Cardiac fibroblast (primary cell): Measurements from ENCODE around the gene ACBD4.

Experiments used
- DNase-seq, 2 donors: peaks; one replicate each; pipeline versions ENCODE4 v3.0.0 to v3.0.0-alpha.2; 2010; ENCODE audit warnings: low read depth in 2 of 2
- H3K4me3 ChIP-seq, 2 donors: replicated peaks in 1 of 2; 1 replicate in 1 of 2; 2 replicates in 1 of 2; pipeline ENCODE4 v1.5.1; 2011; ENCODE audit warnings: low read depth in 2 of 2, low read length in 2 of 2, mild to moderate bottlenecking in 2 of 2, moderate library complexity in 1 of 2
- TF ChIP-seq, protein P1 (sequence below): IDR thresholded peaks from one replicate; pipeline ENCODE4 v1.5.1; 2011; ENCODE audit warnings: low read depth, mild to moderate bottlenecking, low read length, inconsistent platforms

Gene ACBD4

DNA sequence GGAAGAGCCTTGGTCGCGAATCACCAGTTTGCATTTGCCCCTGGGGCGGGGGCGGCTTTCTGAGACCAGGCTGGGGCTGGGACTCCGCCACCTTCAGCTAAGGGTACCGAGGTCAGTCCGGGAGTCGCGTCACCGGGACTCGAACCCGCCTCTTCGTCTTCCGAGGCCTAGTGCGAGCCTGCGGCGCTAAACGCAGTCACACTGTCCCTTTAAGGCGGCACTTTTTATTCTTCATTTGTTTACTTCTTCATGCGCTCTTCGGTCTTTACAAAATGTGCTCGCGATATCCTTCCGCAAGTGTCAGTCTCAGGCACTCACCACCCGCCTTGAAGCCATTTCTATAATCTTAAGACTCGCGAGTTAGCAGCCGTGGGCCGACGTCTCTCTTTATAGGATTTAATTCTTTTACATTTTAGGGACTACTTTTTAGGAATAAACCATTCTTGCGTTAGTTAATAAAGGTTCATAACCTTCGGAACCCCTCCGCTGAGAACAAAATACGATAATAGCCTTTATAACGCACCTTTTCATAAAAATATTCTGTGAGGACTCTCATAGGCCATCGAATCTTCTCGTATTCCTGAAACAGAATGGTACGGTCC is 12.2 kb downstream of the ACBD4 start:
- TF ChIP-seq, protein P1, sequence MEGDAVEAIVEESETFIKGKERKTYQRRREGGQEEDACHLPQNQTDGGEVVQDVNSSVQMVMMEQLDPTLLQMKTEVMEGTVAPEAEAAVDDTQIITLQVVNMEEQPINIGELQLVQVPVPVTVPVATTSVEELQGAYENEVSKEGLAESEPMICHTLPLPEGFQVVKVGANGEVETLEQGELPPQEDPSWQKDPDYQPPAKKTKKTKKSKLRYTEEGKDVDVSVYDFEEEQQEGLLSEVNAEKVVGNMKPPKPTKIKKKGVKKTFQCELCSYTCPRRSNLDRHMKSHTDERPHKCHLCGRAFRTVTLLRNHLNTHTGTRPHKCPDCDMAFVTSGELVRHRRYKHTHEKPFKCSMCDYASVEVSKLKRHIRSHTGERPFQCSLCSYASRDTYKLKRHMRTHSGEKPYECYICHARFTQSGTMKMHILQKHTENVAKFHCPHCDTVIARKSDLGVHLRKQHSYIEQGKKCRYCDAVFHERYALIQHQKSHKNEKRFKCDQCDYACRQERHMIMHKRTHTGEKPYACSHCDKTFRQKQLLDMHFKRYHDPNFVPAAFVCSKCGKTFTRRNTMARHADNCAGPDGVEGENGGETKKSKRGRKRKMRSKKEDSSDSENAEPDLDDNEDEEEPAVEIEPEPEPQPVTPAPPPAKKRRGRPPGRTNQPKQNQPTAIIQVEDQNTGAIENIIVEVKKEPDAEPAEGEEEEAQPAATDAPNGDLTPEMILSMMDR: no peak
- DNase-seq: peak; percentile 96 to 97
- peak overlapping the region; percentile 54 to 60 for H3K4me3 ChIP-seq

DNA sequence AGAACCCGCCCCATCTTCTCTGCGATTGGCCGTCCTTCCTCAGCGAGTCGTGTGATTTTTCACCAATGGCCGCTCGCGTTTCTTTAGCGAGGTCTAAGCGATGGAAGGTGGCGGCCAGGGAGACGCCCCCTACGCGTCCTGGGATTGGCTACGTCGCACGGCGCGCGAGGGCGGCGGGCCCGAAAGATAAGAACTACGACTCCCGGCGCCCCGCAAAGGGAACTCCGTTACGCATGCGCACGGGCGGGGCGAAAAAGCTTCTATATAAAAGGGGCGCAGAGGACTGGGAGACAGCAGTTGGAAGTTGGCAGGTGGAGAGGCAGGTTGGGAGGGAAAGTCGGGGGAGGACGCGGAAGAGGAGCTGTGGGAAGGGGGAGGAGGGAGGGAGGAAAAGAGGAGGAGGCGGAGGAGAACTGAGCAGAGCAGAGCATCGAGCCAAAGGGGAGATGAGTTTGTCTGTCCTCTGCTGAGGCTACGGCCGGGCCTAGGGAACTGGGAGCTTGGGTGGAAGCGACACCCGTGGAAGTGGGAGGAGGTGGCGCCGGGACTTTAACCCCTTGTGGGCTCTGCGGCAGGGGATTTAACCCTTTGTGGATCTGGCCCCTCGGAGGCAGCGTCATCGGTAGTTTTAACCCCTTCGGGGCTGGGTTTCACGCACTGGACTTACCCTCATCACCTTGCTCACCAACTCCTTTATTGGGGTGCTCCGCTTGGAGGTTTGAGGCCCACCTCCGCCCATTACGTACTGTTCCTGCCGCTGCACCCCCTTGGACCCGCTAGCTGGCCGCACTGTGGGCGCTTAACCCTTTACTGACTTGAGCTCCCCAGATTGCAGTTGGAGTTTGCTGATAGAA is 12.9 kb downstream of the ACBD4 start, which contains the start of gene HEXIM1:
TSS of gene HEXIM1 (plus strand) at position 293 of the 854 bp plus-strand sequence. CDS start 716 bp downstream, outside the sequence.
- TF ChIP-seq, protein P1: no peak
- H3K4me3 ChIP-seq: peak within 1 kb of the TSS; percentile 88 to 93
- DNase-seq: peak; percentile 100

GRCh38 chr17:45149037-45149668 is 13.7 kb downstream of the ACBD4 start:
- peak; percentile 80 to 87 for DNase-seq
- H3K4me3 ChIP-seq: peak overlapping the region; percentile 88 to 93
- TF ChIP-seq, protein P1: peak; percentile 86

GRCh38 chr17:45149669-45150664 is 14.5 kb downstream of the ACBD4 start:
- DNase-seq: peak; percentile 70 to 73
- peak overlapping the region; percentile 88 to 93 for H3K4me3 ChIP-seq
- TF ChIP-seq, protein P1: no peak

DNA sequence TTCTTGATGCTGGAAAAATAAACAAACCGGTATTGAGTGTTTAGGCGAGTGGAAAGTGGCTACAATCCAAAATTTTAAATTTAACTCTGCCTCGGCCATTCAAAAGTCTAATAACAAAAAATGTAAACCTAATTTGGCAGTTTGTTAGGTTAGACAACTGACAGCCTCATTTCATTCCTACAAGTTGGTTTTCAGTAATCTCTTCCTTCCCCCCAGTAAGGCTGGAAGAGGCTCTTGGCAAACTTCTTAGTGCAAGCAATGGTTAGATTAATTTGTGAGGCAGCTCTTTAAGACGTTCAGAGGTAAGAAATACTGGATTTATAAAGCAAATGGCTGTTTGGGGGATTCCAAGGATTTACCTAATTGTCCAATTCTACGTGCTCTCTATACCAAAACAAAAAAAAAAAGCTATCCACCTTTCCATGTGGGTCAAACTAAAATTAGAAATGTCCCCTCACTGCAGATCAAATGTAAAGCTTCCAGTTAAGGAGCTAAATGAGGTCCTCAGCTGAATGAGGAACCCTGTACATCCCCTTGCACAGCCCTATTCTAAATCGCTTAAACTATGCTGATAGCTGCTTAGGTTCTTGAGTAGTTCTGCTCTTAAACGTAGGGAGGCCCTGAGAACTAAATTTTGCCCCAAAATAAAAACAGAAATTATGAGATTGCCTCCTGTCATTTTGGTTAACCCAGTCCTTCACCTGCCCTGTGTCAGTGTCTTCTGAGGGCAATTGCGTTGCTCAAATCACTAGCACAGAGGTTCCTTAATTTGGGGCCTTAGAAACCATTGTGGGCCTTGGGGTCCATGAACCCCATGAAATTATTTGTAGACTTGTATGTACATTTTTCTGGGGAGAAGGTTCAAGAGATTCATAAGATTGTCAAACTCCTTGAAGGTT is 15.7 kb downstream of the ACBD4 start:
- peak overlapping the region; percentile 88 to 93 for H3K4me3 ChIP-seq
- TF ChIP-seq, protein P1: no peak
- peak in 1 of 2 donors; percentile 16 for DNase-seq
